H1 (cell line): ENCODE data around the gene ARID1B. TPM values are rescaled to one million over a fixed set of nuclear protein-coding genes. Genes with fewer than 3 reads are reported as not detected.

Experiments
- CTCF ChIA-PET: fragments of 300-600 bp; sonication (Branson Sonifier 250); formaldehyde crosslinking; loops from one replicate; lab custom pipeline; 2021; ENCODE audit not compliant: partially characterized antibody; lab: Charles Lee
- POLR2A ChIA-PET: fragments of 300-600 bp; sonication (Branson Sonifier 250); formaldehyde crosslinking; loops from one replicate; lab custom pipeline; 2021; ENCODE audit warnings: inconsistent platforms; ENCODE audit not compliant: partially characterized antibody; lab: Charles Lee
- DNase-seq, 2 experiments: peaks; one replicate each; pipeline versions ENCODE4 v3.0.0 to v3.0.0-alpha.2; 2010 to 2022; ENCODE audit warnings: low spot score in 2 of 2, low read depth in 1 of 2, mixed read lengths in 1 of 2
- FAIRE-seq: peaks from 2 replicates; lab custom pipeline; 2011; peaks lifted over from hg19 to GRCh38; lab: Jason Lieb, UNC
- H2AFZ ChIP-seq: 2 replicates; pipeline ENCODE4 v1.8.1; 2012; ENCODE audit warnings: low read length, inconsistent platforms
- H2AK5ac ChIP-seq: 2 replicates; pipeline ENCODE4 v1.6.1; 2013; ENCODE audit warnings: low read depth, low read length
- H2BK120ac ChIP-seq: replicated peaks from 2 replicates; pipeline ENCODE3; 2013; ENCODE audit warnings: low read depth, low read length, inconsistent platforms
- H2BK12ac ChIP-seq: 2 replicates; pipeline ENCODE4 v1.6.1; 2013; ENCODE audit warnings: low read depth, low read length
- H2BK15ac ChIP-seq: 2 replicates; pipeline ENCODE4 v1.6.1; 2013; ENCODE audit warnings: low read length
- H2BK20ac ChIP-seq: 2 replicates; pipeline ENCODE4 v1.6.1; 2013; ENCODE audit warnings: low read length
- H2BK5ac ChIP-seq: 2 replicates; pipeline ENCODE4 v1.6.1; 2013; ENCODE audit warnings: low read depth, low read length
- H3K14ac ChIP-seq: 2 replicates; pipeline ENCODE4 v1.6.1; 2013; ENCODE audit warnings: inconsistent platforms; ENCODE audit not compliant: insufficient read length
- H3K18ac ChIP-seq: 2 replicates; pipeline ENCODE4 v1.6.1; 2013; ENCODE audit warnings: low read length; ENCODE audit errors: extremely low read depth
- H3K23ac ChIP-seq: 2 replicates; pipeline ENCODE4 v1.6.1; 2013; ENCODE audit warnings: inconsistent platforms; ENCODE audit not compliant: insufficient read length
- H3K23me2 ChIP-seq: 2 replicates; pipeline ENCODE4 v1.6.1; 2013; ENCODE audit warnings: low read depth, low read length
- H3K27ac ChIP-seq: 2 replicates; pipeline ENCODE4 v1.6.1; 2011; ENCODE audit warnings: low read depth, low read length, inconsistent platforms
- H3K27me3 ChIP-seq, 4 experiments: replicated peaks in 1 of 4; 1 replicate in 1 of 4; 2 replicates in 3 of 4; pipeline versions ENCODE4 v1.6.1 to v1.8.1; 2011 to 2013; ENCODE audit warnings: low read length in 3 of 4, mild to moderate bottlenecking in 3 of 4, inconsistent platforms in 2 of 4, mixed read lengths in 2 of 4, moderate library complexity in 1 of 4; ENCODE audit not compliant: control insufficient read depth in 3 of 4, insufficient read depth in 3 of 4; ENCODE audit errors: extremely low read depth in 1 of 4
- H3K36me3 ChIP-seq, 4 experiments: 2 replicates each; pipeline versions ENCODE4 v1.6.1 to v1.8.1; 2011 to 2013; ENCODE audit warnings: mild to moderate bottlenecking in 4 of 4, low read length in 3 of 4, moderate library complexity in 2 of 4, control low read depth in 1 of 4, inconsistent platforms in 1 of 4; ENCODE audit not compliant: insufficient read depth in 4 of 4, control insufficient read depth in 2 of 4
- H3K4ac ChIP-seq: replicated peaks from 2 replicates; pipeline ENCODE3; 2013; ENCODE audit warnings: low read length, low read depth, mixed read lengths, inconsistent platforms; ENCODE audit not compliant: insufficient read length
- H3K4me1 ChIP-seq, 4 experiments: replicated peaks in 1 of 4; 1 replicate in 1 of 4; 2 replicates in 3 of 4; pipeline versions ENCODE4 v1.6.1 to v1.8.1; 2011 to 2013; ENCODE audit warnings: low read length in 3 of 4, inconsistent platforms in 2 of 4, mixed read lengths in 1 of 4; ENCODE audit not compliant: insufficient read depth in 4 of 4, control insufficient read depth in 3 of 4
- H3K4me2 ChIP-seq, 2 experiments: 2 replicates each; pipeline versions ENCODE4 v1.6.1 to v1.8.1; 2011 to 2013; ENCODE audit warnings: low read depth in 2 of 2, low read length in 2 of 2, control low read depth in 1 of 2, inconsistent platforms in 1 of 2, mild to moderate bottlenecking in 1 of 2; ENCODE audit not compliant: insufficient read depth in 1 of 2
- H3K4me3 ChIP-seq, 4 experiments: fragments of 200-600, 300-600 bp in 1 of 4; sonication (generic), shearing (Covaris generic), sonication (Bioruptor Twin) in 1 of 4; 2 replicates each; pipeline versions ENCODE4 v1.5.1 to v1.8.1; 2011 to 2016; ENCODE audit warnings: low read length in 4 of 4, low read depth in 3 of 4, control low read depth in 2 of 4, inconsistent platforms in 2 of 4, mild to moderate bottlenecking in 2 of 4, mixed read lengths in 1 of 4, moderate library complexity in 1 of 4; ENCODE audit not compliant: insufficient read depth in 2 of 4; ENCODE audit errors: extremely low read depth in 1 of 4
- H3K56ac ChIP-seq: replicated peaks from 2 replicates; pipeline ENCODE3; 2013; ENCODE audit warnings: low read depth, mild to moderate bottlenecking, mixed read lengths, low read length, inconsistent platforms; ENCODE audit not compliant: insufficient read length
- H3K79me1 ChIP-seq: 2 replicates; pipeline ENCODE4 v1.6.1; 2013; ENCODE audit warnings: low read depth, low read length, control low read depth
- H3K79me2 ChIP-seq, 2 experiments: 2 replicates each; pipeline versions ENCODE4 v1.6.1 to v1.8.1; 2012 to 2013; ENCODE audit warnings: low read length in 2 of 2, mild to moderate bottlenecking in 2 of 2, inconsistent platforms in 1 of 2; ENCODE audit not compliant: insufficient read depth in 2 of 2, control insufficient read depth in 1 of 2
- H3K9ac ChIP-seq, 4 experiments: replicated peaks in 1 of 4; 1 replicate in 1 of 4; 2 replicates in 3 of 4; pipeline versions ENCODE4 v1.6.1 to v1.8.1; 2011 to 2013; ENCODE audit warnings: low read depth in 3 of 4, low read length in 3 of 4, control low read depth in 2 of 4, mild to moderate bottlenecking in 2 of 4, moderate library complexity in 2 of 4, inconsistent platforms in 1 of 4; ENCODE audit errors: extremely low read depth in 1 of 4
- H3K9me3 ChIP-seq, 2 experiments: 2 replicates each; pipeline versions ENCODE4 v1.6.1 to v1.8.1; 2012 to 2013; ENCODE audit warnings: mild to moderate bottlenecking in 2 of 2, moderate library complexity in 2 of 2, control low read depth in 1 of 2, inconsistent platforms in 1 of 2, low read depth in 1 of 2, low read length in 1 of 2, mixed read lengths in 1 of 2; ENCODE audit not compliant: insufficient read depth in 2 of 2
- H4K20me1 ChIP-seq, 2 experiments: replicated peaks in 1 of 2; 2 replicates each; pipeline versions ENCODE3 to v1.8.1; 2011 to 2013; ENCODE audit warnings: inconsistent platforms in 2 of 2, low read length in 2 of 2, mild to moderate bottlenecking in 1 of 2; ENCODE audit not compliant: insufficient read depth in 2 of 2, control insufficient read depth in 1 of 2
- H4K5ac ChIP-seq: 2 replicates; pipeline ENCODE4 v1.6.1; 2013; ENCODE audit warnings: low read length, low read depth, mixed read lengths, inconsistent platforms; ENCODE audit not compliant: insufficient read length
- H4K8ac ChIP-seq: 2 replicates; pipeline ENCODE4 v1.8.0; 2013; ENCODE audit warnings: mild to moderate bottlenecking, moderate library complexity, low read length, inconsistent platforms; ENCODE audit not compliant: insufficient read depth; ENCODE audit errors: extremely low read depth
- H4K91ac ChIP-seq: replicated peaks from 2 replicates; pipeline ENCODE3; 2013; ENCODE audit warnings: low read length, mixed read lengths, inconsistent platforms; ENCODE audit not compliant: insufficient read length
- ASH2L ChIP-seq: fragments of 200-600, 300-600 bp; sonication (generic); IDR thresholded peaks from one replicate; pipeline ENCODE4 v1.7.1; 2017; ENCODE audit warnings: low read length
- ATF3 ChIP-seq: IDR thresholded peaks from 2 replicates; pipeline ENCODE4 v1.6.1; 2011; ENCODE audit warnings: low read depth, mild to moderate bottlenecking, low read length; ENCODE audit not compliant: insufficient read depth
- BACH1 ChIP-seq: IDR thresholded peaks from 2 replicates; pipeline ENCODE4 v1.6.1; 2012; ENCODE audit warnings: low read length, improper control_type of control experiment
- E2F6 ChIP-seq: IDR thresholded peaks from 2 replicates; pipeline ENCODE4 v1.6.1; 2012; ENCODE audit warnings: inconsistent platforms
- EGR1 ChIP-seq: IDR thresholded peaks from 2 replicates; pipeline ENCODE4 v1.6.1; 2011; ENCODE audit warnings: low read depth, low read length, borderline replicate concordance
- GTF2F1 ChIP-seq: IDR thresholded peaks from 2 replicates; pipeline ENCODE4 v1.6.1; 2012; ENCODE audit warnings: low read depth, low read length, improper control_type of control experiment, borderline replicate concordance
- RNF2 ChIP-seq: fragments of 200-900, 300-1000 bp; sonication (generic); IDR thresholded peaks from 2 replicates; pipeline ENCODE4 v1.7.1; 2016; ENCODE audit warnings: borderline replicate concordance, low read depth, mild to moderate bottlenecking, antibody characterized with exemption, low read length; ENCODE audit not compliant: poor library complexity, severe bottlenecking; ENCODE audit errors: missing control alignments
- SP1 ChIP-seq: IDR thresholded peaks from 2 replicates; pipeline ENCODE4 v1.6.1; 2011; ENCODE audit warnings: low read depth, low read length
- SP2 ChIP-seq: IDR thresholded peaks from 2 replicates; pipeline ENCODE4 v1.6.1; 2012; ENCODE audit warnings: mild to moderate bottlenecking, low read length, inconsistent platforms
- TAF1 ChIP-seq: IDR thresholded peaks from 2 replicates; pipeline ENCODE4 v1.6.1; 2011; ENCODE audit warnings: mild to moderate bottlenecking, low read depth, low read length
- TAF7 ChIP-seq: optimal IDR thresholded peaks from 2 replicates; pipeline ENCODE3; 2011; ENCODE audit warnings: low read depth, mild to moderate bottlenecking, inconsistent platforms, low read length, moderate library complexity, borderline replicate concordance
- WGBS, 2 experiments: shearing (Covaris generic) in 1 of 2; methylation state at CpG; one replicate each; pipeline versions ENCODE4 v1.1.6 to v1.1.7; 2013 to 2015; ENCODE audit warnings: low lambda C conversion rate in 2 of 2, mixed read lengths in 2 of 2, inconsistent platforms in 1 of 2, low coverage in 1 of 2, missing lambda C conversion rate in 1 of 2; ENCODE audit not compliant: insufficient replicate concordance in 2 of 2, insufficient coverage in 1 of 2, insufficient read length in 1 of 2; ENCODE audit errors: extremely low coverage in 1 of 2, missing lambda C conversion rate in 1 of 2; 5-methylcytosine and 5-hydroxymethylcytosine counted together
- polyA plus RNA-seq, 7 experiments: library from polyadenylated mRNA; depleted of rRNA in 3 of 7; stranded (reverse) in 5 of 7; unstranded in 2 of 7; fragments of >200 nt in 5 of 7; fragments of 200-250 nt in 2 of 7; gene quantifications; 1 replicate in 5 of 7; 2 replicates in 1 of 7; 4 replicates in 1 of 7; pipeline versions ENCODE4 v1.2.1 to v1.2.3, GENCODE V29; 2011 to 2013; ENCODE audit warnings: missing spikeins in 2 of 7, mixed read lengths in 2 of 7
- total RNA-seq: library from RNA; stranded (reverse); fragmentation: NEBNext Ultra II Directional; extraction: Animal tissue kit (Norgen Biotek cat#: 25700); gene quantifications from 2 replicates; pipeline ENCODE4 v1.2.1, GENCODE V29; 2021

ARID1B gene
- total and polyA plus RNA-seq, 2 of the 8 experiments (the other 6 are each of a cell fraction or from before 2014, with no cell fraction given) = 24.3 to 70.3 TPM

GRCh38 chr6:157124485-157125254 lies 347.5 kb downstream of the ARID1B start:
- no peak overlapping the region for H2BK20ac ChIP-seq
- H3K4me3 ChIP-seq = no peak overlapping the region
- no peak overlapping the region for H2AK5ac ChIP-seq
- H3K4me1 ChIP-seq = peaks cover 0 to 4% (median 1%) of the 10 kb centered on the region in 4 experiments; a peak in 2 of 7 replicates
- H2BK5ac ChIP-seq = no peak overlapping the region
- no peaks in the 10 kb centered on the region; a peak in 1 of 8 replicates for H3K36me3 ChIP-seq
- no peaks in the 10 kb centered on the region for H3K79me1 ChIP-seq
- ChIA-PET CTCF (interaction anchor here (0.6 to 2.7 kb wide), 13 partner anchors 8 to 1061 kb away, joined by 3 to 11 read pairs (median 4); no protein-coding TSS in a partner anchor), POLR2A (interaction anchor here (0.6 to 1.3 kb wide), 2 partner anchors 13 to 34 kb away, joined by 3 to 6 read pairs; no protein-coding TSS in a partner anchor)
- H2BK15ac ChIP-seq = no peak overlapping the region
- no peak overlapping the region for H3K14ac ChIP-seq
- no peak overlapping the region for H3K56ac ChIP-seq
- 95% methylated on average over 5 of the region's 5 CpGs; no CpG with 5 or more reads in 1 of the 2 experiments for WGBS, 2 experiments
- H2AFZ ChIP-seq = no peak overlapping the region
- no peak overlapping the region for H3K4ac ChIP-seq
- H3K18ac ChIP-seq = no peak overlapping the region
- FAIRE-seq (no peak), DNase-seq (no peak)
- H4K20me1 ChIP-seq = peaks cover 0 to 1% of the 10 kb centered on the region in 2 experiments
- H2BK120ac ChIP-seq = no peak overlapping the region
- no peak overlapping the region for H3K9ac ChIP-seq
- no peak overlapping the region for H2BK12ac ChIP-seq
- H3K9me3 ChIP-seq = no peaks in the 10 kb centered on the region
- H4K5ac ChIP-seq = no peak overlapping the region
- no peak overlapping the region for H3K27ac ChIP-seq
- H3K27me3 ChIP-seq = no peaks in the 10 kb centered on the region
- H4K91ac ChIP-seq = no peak overlapping the region
- no peak overlapping the region for H3K4me2 ChIP-seq
- no peak overlapping the region for H4K8ac ChIP-seq
- no peaks in the 10 kb centered on the region for H3K23me2 ChIP-seq
- no peaks in the 10 kb centered on the region for H3K79me2 ChIP-seq
- no peak overlapping the region for H3K23ac ChIP-seq
- TF ChIP-seq TAF7 (no peak), RNF2 (no peak), BACH1 (no peak), E2F6 (no peak), SP1 (no peak), EGR1 (no peak), ATF3 (no peak), ASH2L (no peak), GTF2F1 (no peak), SP2 (no peak), TAF1 (no peak)
